Head of caudate nucleus (tissue), 42 donors: ENCODE results near the gene NOS1AP.

Experiments used
- DNase-seq, 42 donors: peaks; one replicate each; pipeline versions ENCODE4 v3.0.0 to v3.0.0-alpha.2; 2020 to 2021; ENCODE audit warnings: mixed read lengths in 7 of 42
- intact Hi-C: fragments of 100-400 bp; cut with DNase I; formaldehyde crosslinking; loops from one replicate; pipeline ENCODE4 v1.15.0; 2022

NOS1AP gene

GRCh38 chr1:162083273-162083672, 13.8 kb downstream of the NOS1AP start:
- intact Hi-C loops, result no loop called here
- DNase-seq, result no peak

GRCh38 chr1:162085991-162086390, 16.5 kb downstream of the NOS1AP start:
- DNase-seq, result no peak
- intact Hi-C loops, result no loop called here

GRCh38 chr1:162087111-162087510, 17.6 kb downstream of the NOS1AP start:
- intact Hi-C loops, result no loop called here
- peak in 1 of 42 donors; percentile 23 for DNase-seq

GRCh38 chr1:162087574-162087973, 18.1 kb downstream of the NOS1AP start:
- no peak for DNase-seq
- intact Hi-C loops, result no loop called here

- intact Hi-C loops, result no loop called here
These were observed 18.9 kb downstream of the NOS1AP start for GRCh38 chr1:162088281-162088969.

GRCh38 chr1:162089748-162090147, 20.3 kb downstream of the NOS1AP start:
- DNase-seq, result no peak
- intact Hi-C loops, result no loop called here

More at GRCh38 chr1:162088281-162088969, 18.9 kb downstream of the NOS1AP start:
- DNase-seq, result no peak

GRCh38 chr1:162090378-162090777, 20.9 kb downstream of the NOS1AP start:
- intact Hi-C loops, result no loop called here
- DNase-seq, result no peak

- no peak for DNase-seq
These were observed 22.4 kb downstream of the NOS1AP start for GRCh38 chr1:162091681-162092524.

GRCh38 chr1:162093095-162093494, 23.6 kb downstream of the NOS1AP start:
- no peak for DNase-seq
- intact Hi-C loops, result no loop called here

More at GRCh38 chr1:162091681-162092524, 22.4 kb downstream of the NOS1AP start:
- intact Hi-C loops, result no loop called here

- intact Hi-C loops, result no loop called here
These were observed 24.8 kb downstream of the NOS1AP start for GRCh38 chr1:162094271-162094670.

GRCh38 chr1:162094723-162095122, 25.2 kb downstream of the NOS1AP start:
- no peak for DNase-seq
- intact Hi-C loops, result no loop called here

More at GRCh38 chr1:162094271-162094670, 24.8 kb downstream of the NOS1AP start:
- no peak for DNase-seq

- intact Hi-C loops, result no loop called here
- no peak for DNase-seq
These were observed 38.4 kb downstream of the NOS1AP start for GRCh38 chr1:162107911-162108310.

- DNase-seq, result no peak
- intact Hi-C loops, result no loop called here
These were observed 38.9 kb downstream of the NOS1AP start for GRCh38 chr1:162108426-162108825.

- intact Hi-C loops, result no loop called here
- DNase-seq, result no peak
These were observed 41.4 kb downstream of the NOS1AP start for GRCh38 chr1:162110910-162111309.

GRCh38 chr1:162111572-162111971, 42.1 kb downstream of the NOS1AP start:
- no peak for DNase-seq
- intact Hi-C loops, result no loop called here

GRCh38 chr1:162113419-162113818, 43.9 kb downstream of the NOS1AP start:
- intact Hi-C loops, result no loop called here
- no peak for DNase-seq

- peak in 2 of 42 donors; percentile 20 to 24 for DNase-seq
- intact Hi-C loops, result no loop called here
These were observed 47.7 kb downstream of the NOS1AP start for GRCh38 chr1:162117039-162117774.

GRCh38 chr1:162118063-162118462, 48.6 kb downstream of the NOS1AP start:
- DNase-seq, result no peak
- intact Hi-C loops, result no loop called here

- intact Hi-C loops, result no loop called here
- DNase-seq, result no peak
These were observed 59.3 kb downstream of the NOS1AP start for GRCh38 chr1:162128693-162129356.
